HepG2 (cell line): ENCODE data around the gene ZNF839. TPM values are rescaled to one million over a fixed set of nuclear protein-coding genes. Genes with fewer than 3 reads are reported as not detected.

Source experiments
- ATAC-seq: fragments of 200-7000 bp; cut with Tn5 transposase; 3 replicates; pipeline ENCODE4 v1.9.1; 2020; ENCODE audit warnings: mild to moderate bottlenecking, moderate library complexity
- BruUV-seq: library from RNA; stranded (reverse); fragments of 400-500 nt; replicated peaks from 2 replicates; lab custom pipeline; 2021; lab: Mats Ljungman, UMichigan
- CTCF ChIA-PET: fragments of 300-600 bp; formaldehyde crosslinking; extraction: SDS; loops from one replicate; lab custom pipeline; 2021; ENCODE audit warnings: low total read pairs, inconsistent platforms, low intra/inter-chr PET ratio; lab: Yijun Ruan, JAX
- POLR2A ChIA-PET: fragments of 350-600 bp; sonication (Branson Sonifier 250); formaldehyde crosslinking; loops from one replicate; lab custom pipeline; 2020; ENCODE audit warnings: antibody characterized with exemption, inconsistent platforms; lab: Yijun Ruan, JAX
- DNase-seq: peaks from one replicate; pipeline ENCODE4 v3.0.0-alpha.2; 2015; ENCODE audit warnings: low spot score
- FAIRE-seq: peaks from 3 replicates; lab custom pipeline; 2011; peaks lifted over from hg19 to GRCh38; lab: Jason Lieb, UNC
- H2AFZ ChIP-seq: one replicate; pipeline ENCODE4 v1.6.1; 2011; ENCODE audit warnings: low read length, inconsistent platforms
- H3K27ac ChIP-seq: fragments of 300-600 bp; 3 replicates; pipeline ENCODE4 v1.8.0; 2011; ENCODE audit warnings: mixed run types, mild to moderate bottlenecking, mixed read lengths, low read length, inconsistent platforms; ENCODE audit not compliant: insufficient read depth; ENCODE audit errors: extremely low read length
- H3K27me3 ChIP-seq, 2 experiments: fragments of 200-600 bp in 1 of 2; 2 replicates in 1 of 2; 3 replicates in 1 of 2; pipeline versions ENCODE4 v1.6.0 to v1.8.0; 2011; ENCODE audit warnings: low read length in 2 of 2, mild to moderate bottlenecking in 2 of 2, moderate library complexity in 2 of 2, inconsistent platforms in 1 of 2; ENCODE audit not compliant: insufficient read depth in 2 of 2, control insufficient read depth in 1 of 2
- H3K36me3 ChIP-seq, 2 experiments: fragments of 200-600 bp in 1 of 2; replicated peaks in 1 of 2; 2 replicates in 1 of 2; 3 replicates in 1 of 2; pipeline versions ENCODE4 v1.5.1 to v1.8.0; 2011; ENCODE audit warnings: low read length in 2 of 2, inconsistent platforms in 1 of 2; ENCODE audit not compliant: insufficient read depth in 2 of 2, control insufficient read depth in 1 of 2
- H3K4me1 ChIP-seq: 2 replicates; pipeline ENCODE4 v1.5.1; 2012; ENCODE audit warnings: low read length, inconsistent platforms; ENCODE audit not compliant: insufficient read depth
- H3K4me2 ChIP-seq: 2 replicates; pipeline ENCODE4 v1.6.0; 2011; ENCODE audit warnings: low read depth, low read length, inconsistent platforms
- H3K4me3 ChIP-seq, 3 experiments: fragments of 200-600 bp in 1 of 3; sonication (generic), shearing (Covaris generic) in 1 of 3; replicated peaks in 1 of 3; 2 replicates each; pipeline ENCODE4 v1.5.1; 2011 to 2016; ENCODE audit warnings: low read length in 3 of 3, inconsistent platforms in 2 of 3, low read depth in 2 of 3, mild to moderate bottlenecking in 2 of 3, control low read depth in 1 of 3, mixed read lengths in 1 of 3; ENCODE audit not compliant: insufficient read depth in 1 of 3
- H3K79me2 ChIP-seq: one replicate; pipeline ENCODE4 v1.6.1; 2011; ENCODE audit warnings: low read length, inconsistent platforms; ENCODE audit not compliant: insufficient read depth
- H3K9ac ChIP-seq: 2 replicates; pipeline ENCODE4 v1.6.0; 2011; ENCODE audit warnings: mild to moderate bottlenecking, low read depth, low read length, inconsistent platforms; ENCODE audit not compliant: insufficient read depth
- H3K9me3 ChIP-seq: 2 replicates; pipeline ENCODE4 v1.5.1; 2012; ENCODE audit warnings: mild to moderate bottlenecking, low read length
- H4K20me1 ChIP-seq: 2 replicates; pipeline ENCODE4 v1.6.0; 2011; ENCODE audit warnings: inconsistent platforms, mild to moderate bottlenecking, low read length, moderate library complexity; ENCODE audit not compliant: insufficient read depth
- CAMTA2 ChIP-seq: sonication (generic); formaldehyde crosslinking; IDR thresholded peaks from 2 replicates; pipeline ENCODE4 v1.4.0; 2020; ENCODE audit warnings: mild to moderate bottlenecking, missing genetic modification reagents, borderline replicate concordance
- ISL2 ChIP-seq: sonication (generic); formaldehyde crosslinking; IDR thresholded peaks from 2 replicates; pipeline ENCODE4 v1.5.0; 2020; ENCODE audit warnings: missing genetic modification reagents
- TARDBP ChIP-seq: sonication (generic); formaldehyde crosslinking; IDR thresholded peaks from 2 replicates; pipeline ENCODE4 v1.8.0; 2022; ENCODE audit warnings: mild to moderate bottlenecking, missing genetic modification reagents
- TIGD3 ChIP-seq: sonication (generic); formaldehyde crosslinking; IDR thresholded peaks from 2 replicates; pipeline ENCODE4 v1.5.1; 2020; ENCODE audit warnings: mild to moderate bottlenecking, missing genetic modification reagents, borderline replicate concordance
- ZNF205 ChIP-seq: IDR thresholded peaks from 2 replicates; pipeline ENCODE4 v1.6.1; 2018; ENCODE audit warnings: missing biosample characterization, missing genetic modification reagents
- ZNF639 ChIP-seq: conservative IDR thresholded peaks from 2 replicates; pipeline ENCODE4 v1.6.1; 2018; ENCODE audit warnings: missing genetic modification reagents
- ZNF691 ChIP-seq: sonication (generic); formaldehyde crosslinking; IDR thresholded peaks from 2 replicates; pipeline ENCODE4 v1.4.0; 2020; ENCODE audit warnings: missing genetic modification reagents, low read depth, mild to moderate bottlenecking, borderline replicate concordance
- WGBS: methylation state at CpG from one replicate; pipeline ENCODE4 v1.1.6; 2017; ENCODE audit warnings: low lambda C conversion rate; 5-methylcytosine and 5-hydroxymethylcytosine counted together
- in situ Hi-C: cut with HindIII; loops from 2 replicates; pipeline ENCODE4 v1.10.0; 2017; ENCODE audit warnings: low pct_unique_long_range_greater_than_20kb; ENCODE audit not compliant: extremely low pct_ligation_motif_present
- intact Hi-C: fragments of 100-400 bp; cut with micrococcal nuclease; formaldehyde crosslinking; loops from one replicate; pipeline ENCODE4 v1.10.0; 2022; ENCODE audit not compliant: unreplicated experiment
- polyA plus RNA-seq, 8 experiments: library from polyadenylated mRNA; depleted of rRNA in 3 of 8; stranded (reverse) in 7 of 8; unstranded in 1 of 8; fragments of >200 nt; fragmentation: Illumina TruSeq in 4 of 8; extraction: Trizol in 4 of 8; gene quantifications; 2 replicates each; pipeline versions ENCODE4 v1.2.1 to v1.2.3, GENCODE V29; 2011 to 2016; ENCODE audit warnings: low read depth in 4 of 8, missing spikeins in 1 of 8, mixed read lengths in 1 of 8; ENCODE audit not compliant: insufficient read depth in 1 of 8
- total RNA-seq, 5 experiments: library from RNA; depleted of rRNA; stranded (reverse); fragments of >200 nt; fragmentation: Illumina TruSeq; extraction: Trizol; gene quantifications; 2 replicates each; pipeline ENCODE4 v1.2.3, GENCODE V29; 2016; ENCODE audit warnings: low read depth in 1 of 5
- TF ChIP-seq, protein P1 (sequence below): sonication (generic); formaldehyde crosslinking; IDR thresholded peaks from 2 replicates; pipeline ENCODE4 v1.5.1; 2020; ENCODE audit warnings: mild to moderate bottlenecking, missing genetic modification reagents, moderate library complexity

ZNF839 gene
- total and polyA plus RNA-seq, 2 of the 13 experiments (the other 11 are each of a cell fraction or from before 2014, with no cell fraction given) = 11.1 to 12.8 TPM

- TF ChIP-seq, protein P1, sequence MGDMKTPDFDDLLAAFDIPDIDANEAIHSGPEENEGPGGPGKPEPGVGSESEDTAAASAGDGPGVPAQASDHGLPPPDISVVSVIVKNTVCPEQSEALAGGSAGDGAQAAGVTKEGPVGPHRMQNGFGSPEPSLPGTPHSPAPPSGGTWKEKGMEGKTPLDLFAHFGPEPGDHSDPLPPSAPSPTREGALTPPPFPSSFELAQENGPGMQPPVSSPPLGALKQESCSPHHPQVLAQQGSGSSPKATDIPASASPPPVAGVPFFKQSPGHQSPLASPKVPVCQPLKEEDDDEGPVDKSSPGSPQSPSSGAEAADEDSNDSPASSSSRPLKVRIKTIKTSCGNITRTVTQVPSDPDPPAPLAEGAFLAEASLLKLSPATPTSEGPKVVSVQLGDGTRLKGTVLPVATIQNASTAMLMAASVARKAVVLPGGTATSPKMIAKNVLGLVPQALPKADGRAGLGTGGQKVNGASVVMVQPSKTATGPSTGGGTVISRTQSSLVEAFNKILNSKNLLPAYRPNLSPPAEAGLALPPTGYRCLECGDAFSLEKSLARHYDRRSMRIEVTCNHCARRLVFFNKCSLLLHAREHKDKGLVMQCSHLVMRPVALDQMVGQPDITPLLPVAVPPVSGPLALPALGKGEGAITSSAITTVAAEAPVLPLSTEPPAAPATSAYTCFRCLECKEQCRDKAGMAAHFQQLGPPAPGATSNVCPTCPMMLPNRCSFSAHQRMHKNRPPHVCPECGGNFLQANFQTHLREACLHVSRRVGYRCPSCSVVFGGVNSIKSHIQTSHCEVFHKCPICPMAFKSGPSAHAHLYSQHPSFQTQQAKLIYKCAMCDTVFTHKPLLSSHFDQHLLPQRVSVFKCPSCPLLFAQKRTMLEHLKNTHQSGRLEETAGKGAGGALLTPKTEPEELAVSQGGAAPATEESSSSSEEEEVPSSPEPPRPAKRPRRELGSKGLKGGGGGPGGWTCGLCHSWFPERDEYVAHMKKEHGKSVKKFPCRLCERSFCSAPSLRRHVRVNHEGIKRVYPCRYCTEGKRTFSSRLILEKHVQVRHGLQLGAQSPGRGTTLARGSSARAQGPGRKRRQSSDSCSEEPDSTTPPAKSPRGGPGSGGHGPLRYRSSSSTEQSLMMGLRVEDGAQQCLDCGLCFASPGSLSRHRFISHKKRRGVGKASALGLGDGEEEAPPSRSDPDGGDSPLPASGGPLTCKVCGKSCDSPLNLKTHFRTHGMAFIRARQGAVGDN (CRISPR knock-in tag) = no peak
- TF ChIP-seq TARDBP (CRISPR knock-in tag) (no peak), ZNF691 (no peak), ZNF205 (CRISPR knock-in tag) (no peak)
Observed at GRCh38 chr14:102280376-102280962, 39.1 kb upstream of the ZNF839 start (continued).

DNA sequence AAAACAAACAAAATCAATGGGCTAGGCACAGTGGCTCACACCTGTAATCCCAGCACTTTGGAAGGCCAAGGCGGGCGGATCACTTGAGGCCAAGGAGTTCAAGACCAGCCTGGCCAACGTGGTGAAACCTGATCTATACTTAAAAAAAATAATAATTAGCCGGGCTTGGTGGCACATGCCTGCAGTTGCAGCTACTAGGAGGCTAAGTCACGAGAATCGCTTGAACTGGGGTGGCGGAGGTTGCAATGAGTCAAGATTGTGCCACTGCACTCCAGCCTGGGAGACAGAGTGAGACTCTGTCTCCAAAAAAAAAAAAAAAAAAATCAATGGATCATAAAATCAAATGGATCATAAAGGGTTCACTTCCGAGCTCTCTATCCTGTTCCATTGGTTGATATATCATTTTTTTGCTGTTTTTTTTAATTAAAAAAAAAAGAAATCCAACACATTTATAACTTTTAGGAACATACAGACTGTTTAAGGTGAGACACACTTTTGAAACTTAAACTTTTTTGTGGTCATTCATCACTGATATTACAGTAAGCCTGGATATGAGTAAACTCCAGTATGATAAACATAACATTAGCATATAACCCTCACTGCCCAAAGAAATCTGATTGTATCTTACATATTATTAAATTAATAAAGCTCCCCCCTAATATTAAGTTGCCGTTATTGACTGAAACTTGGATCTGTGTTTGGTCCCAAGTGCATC lies 36.6 kb upstream of the ZNF839 start:
- Histone ChIP-seq H2AFZ (no peak overlapping the region), H3K4me3 (no peak overlapping the region), H3K27ac (no peak overlapping the region), H3K36me3 (no peaks in the 10 kb centered on the region; a peak in 1 of 5 replicates), H3K4me1 (peaks cover 14% of the 10 kb centered on the region), H3K9ac (no peak overlapping the region), H3K4me2 (no peak overlapping the region), H3K79me2 (no peaks in the 10 kb centered on the region), H4K20me1 (no peaks in the 10 kb centered on the region), H3K9me3 (no peaks in the 10 kb centered on the region), H3K27me3 (no peaks in the 10 kb centered on the region)
- no peak for FAIRE-seq
- no peak for ATAC-seq
- DNase-seq = no peak
- no peak for TF ChIP-seq CAMTA2
- no peak for TF ChIP-seq ISL2
- TF ChIP-seq TIGD3 (CRISPR knock-in tag) = no peak
- TF ChIP-seq ZNF639 (CRISPR knock-in tag) = no peak
- 86% methylated on average over 9 of the region's 9 CpGs for WGBS
- in situ Hi-C loops = no loop called here
- CTCF ChIA-PET = no interaction called here
- no TSS peak for BruUV-seq
- intact Hi-C loops = no loop called here
- POLR2A ChIA-PET = no interaction called here
